T-helper 22 cell (primary cell): ENCODE data around the gene CORO2B.

ENCODE experiments used
- DNase-seq: peaks from one replicate; pipeline ENCODE4 v3.0.0-alpha.2; 2020; ENCODE audit warnings: low read depth

CORO2B gene

DNA sequence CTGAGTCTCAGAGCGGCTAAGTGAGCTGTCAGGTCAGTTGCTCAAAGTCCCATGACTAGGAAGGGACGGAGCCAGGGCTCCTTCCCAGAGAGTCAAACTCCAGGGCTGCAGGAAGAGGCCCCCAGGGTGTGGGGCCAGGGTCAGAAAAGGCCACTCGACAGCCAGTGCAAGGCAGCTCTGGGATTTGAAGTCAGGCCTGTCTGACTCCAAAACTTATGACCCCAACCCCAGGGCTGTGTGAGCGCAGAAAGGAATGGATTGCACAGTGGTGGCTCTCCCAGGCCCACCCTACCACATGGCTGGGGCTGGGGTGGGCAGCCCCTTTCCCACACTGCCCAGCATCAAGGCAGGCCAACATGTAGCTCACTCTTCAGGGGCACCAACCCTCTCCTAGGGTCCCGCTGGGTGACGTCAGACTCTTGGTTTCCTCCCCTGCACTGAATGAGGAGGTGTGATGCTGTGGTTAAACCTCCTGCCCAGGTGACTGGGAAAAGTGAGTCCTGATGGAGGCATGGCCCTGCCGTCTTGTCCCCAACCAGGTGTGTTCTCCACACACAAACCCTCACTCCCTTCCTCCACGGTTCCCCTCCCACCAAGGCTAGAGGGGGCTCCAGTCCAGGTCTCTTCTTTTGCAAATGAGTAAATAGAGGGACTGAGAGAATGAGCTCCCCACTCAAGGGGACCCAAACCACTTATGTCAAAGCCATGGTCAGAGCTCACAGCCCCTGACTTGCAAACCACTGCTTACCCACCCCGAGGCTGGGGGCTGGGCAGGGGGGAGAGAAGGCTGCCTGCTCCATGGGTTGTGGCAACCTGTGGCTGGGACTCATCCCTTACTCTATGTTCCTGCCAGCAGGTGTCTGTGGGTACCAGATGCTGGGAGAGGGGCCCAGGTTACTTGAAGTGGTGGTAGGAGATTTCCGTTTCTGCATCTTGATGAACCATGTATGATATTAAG, 23.8 kb upstream of the CORO2B start:
- DNase-seq, result no peak

DNA sequence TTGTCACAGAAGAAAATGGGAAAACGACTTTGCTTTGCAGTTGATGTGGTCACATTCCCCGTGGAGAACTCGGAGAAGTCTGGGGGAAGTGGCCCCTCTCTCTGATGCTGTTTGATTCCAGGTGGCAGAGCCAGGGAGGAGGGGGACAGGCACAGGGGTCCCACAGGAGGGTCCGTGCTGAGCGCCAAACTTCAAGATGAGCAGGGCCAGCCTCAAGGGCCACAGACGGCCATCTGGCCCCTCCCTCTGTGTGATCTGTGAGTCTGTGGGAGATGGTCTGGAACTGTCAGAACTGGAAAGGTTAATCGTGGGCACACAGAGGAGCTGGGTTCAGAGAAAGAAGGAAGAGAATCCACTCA, 23.1 kb upstream of the CORO2B start:
- no peak for DNase-seq

- no peak for DNase-seq
These were observed 22.4 kb upstream of the CORO2B start for GRCh38 chr15:68556139-68556990.

DNA sequence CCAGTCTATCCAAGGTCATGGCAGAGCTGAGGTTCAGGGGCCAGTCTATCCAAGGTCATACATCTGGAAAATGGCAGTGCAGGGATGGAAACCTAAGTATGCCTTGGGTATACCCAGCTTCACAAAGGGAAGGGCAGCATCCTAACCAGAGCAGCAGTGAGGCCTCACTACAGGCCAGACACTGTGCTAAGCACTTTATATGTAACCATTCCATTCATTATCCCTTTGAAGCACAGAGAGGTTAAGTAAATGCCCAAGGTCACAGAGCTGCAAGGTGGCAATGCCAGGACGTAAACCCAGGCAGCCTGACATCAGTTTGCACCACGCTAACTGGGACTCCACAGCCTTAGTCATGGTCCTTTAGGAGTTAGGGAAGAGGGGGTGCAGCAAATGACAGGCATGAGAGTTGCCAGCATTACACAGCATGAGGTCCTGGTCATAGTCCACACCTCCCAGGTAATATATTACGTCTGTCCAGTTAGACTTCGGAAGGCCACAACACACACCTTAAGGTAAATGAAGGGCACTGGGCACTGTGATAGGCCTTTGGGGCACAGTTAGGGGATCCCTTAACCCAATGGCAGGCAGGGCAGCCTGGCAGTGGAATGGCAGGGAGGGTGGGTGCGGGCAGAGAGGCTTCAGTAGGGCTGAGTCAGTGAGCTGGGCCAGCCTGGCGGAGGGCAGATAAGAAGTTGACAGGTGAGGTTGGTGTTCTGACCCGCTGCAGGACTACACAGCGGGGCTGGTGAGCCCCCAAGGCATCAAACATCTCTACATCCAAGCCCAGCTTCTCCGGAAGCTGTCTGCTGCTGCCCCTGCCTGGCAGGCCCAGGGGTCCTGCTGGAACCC, 21.1 kb upstream of the CORO2B start:
- DNase-seq, result no peak

- DNase-seq, result no peak
These were observed 20.2 kb upstream of the CORO2B start for GRCh38 chr15:68558318-68559305.

DNA sequence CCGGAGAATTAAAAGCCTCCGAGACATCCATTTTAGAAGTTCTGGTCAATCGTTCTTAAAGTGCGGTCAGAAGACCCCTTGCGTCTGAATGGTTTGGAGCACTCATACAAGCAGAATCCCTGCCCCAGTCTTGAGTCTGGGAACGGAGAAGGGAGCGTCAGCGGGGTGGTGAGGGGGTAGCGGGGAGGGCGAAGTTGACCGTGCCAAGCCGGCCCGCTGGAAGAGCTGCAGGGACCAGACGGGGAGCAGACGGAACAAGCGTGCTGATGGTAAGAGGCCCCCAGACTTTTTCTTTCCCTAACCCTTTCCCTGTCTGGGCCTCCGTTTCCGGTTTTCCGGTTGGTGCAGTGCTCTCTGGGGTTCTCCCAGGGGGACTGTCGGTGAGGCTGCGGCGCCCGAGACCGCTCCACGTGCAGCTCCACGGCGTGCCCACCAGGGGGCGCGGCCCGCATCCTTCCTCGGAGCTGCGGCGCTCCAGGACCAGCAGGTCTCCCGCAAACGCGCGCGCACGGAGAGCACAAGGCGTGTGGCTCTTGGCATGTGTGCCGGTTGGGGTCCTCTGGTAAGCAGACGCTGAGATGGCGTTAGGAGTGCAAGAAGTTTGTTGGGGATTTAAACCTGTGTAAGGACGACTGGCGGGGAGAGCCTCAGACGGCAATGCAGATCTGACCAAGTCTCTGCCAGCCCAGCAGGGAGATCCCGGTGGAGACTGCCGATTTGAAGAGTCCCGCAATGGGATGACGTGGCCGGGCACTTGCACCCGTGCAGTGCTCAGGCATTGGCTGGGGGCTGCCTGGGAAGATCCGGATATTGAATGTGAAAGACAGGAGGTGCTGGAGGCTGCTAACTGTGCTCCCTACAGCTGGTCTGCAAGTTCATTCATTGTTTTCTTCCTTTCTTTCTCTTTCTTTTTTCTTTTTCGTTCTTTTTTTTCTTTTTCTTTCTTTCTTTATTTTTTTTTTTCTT, 19.2 kb upstream of the CORO2B start:
- DNase-seq, result peak; percentile 18

DNA sequence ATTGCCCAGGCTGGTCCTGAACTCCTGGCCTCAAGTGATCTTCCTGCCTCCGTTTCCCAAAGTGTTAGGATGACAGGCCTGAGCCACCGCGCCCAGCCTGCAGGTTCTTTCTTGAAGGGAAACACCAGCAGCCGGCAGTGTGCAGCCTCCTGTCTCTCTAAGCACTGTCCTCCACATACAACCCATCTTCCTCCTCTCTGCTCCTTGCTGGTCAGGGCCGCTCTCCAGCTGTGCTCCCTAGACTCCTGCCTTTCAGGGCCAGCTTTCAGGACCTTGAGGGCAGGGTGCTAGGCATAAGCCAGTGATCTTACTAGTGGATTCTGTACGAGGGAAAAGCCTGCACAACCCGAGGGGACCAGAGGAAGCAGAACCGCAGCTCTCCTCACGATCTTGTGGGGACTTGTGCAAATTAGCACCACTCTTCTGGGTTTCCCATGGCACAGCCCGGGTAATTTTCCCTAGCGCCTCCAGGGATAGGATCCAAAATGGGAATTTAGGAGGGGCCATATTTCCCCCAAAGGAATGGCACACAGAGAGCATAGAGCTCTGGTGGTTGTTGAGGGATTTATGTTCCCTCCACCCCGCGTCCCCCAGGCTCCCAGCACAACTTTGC, 18.2 kb upstream of the CORO2B start:
- DNase-seq, result no peak

- DNase-seq, result no peak
These were observed 17.5 kb upstream of the CORO2B start for GRCh38 chr15:68561171-68561900.

DNA sequence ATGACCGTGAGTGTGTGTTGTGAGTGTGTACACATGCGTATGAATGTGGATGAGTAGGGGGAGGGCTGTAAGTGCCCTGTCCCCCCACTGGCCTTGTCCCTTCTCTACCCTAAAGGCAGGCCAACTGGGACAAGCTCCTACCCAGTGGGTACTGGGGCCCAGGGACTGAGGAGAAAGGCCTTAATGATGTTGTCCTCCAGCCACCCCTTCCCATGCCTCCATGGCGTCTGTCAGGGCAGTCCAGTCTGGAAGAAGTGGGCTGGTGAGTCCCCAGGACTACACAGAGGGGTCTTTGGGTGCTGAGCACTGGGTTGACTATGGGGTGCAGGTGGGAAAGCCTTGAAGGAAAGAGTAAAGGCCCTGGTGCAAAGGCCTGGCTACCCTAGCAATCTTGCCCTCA, 16.9 kb upstream of the CORO2B start:
- DNase-seq, result no peak

- no peak for DNase-seq
These were observed 14.6 kb upstream of the CORO2B start for GRCh38 chr15:68564173-68564572.

DNA sequence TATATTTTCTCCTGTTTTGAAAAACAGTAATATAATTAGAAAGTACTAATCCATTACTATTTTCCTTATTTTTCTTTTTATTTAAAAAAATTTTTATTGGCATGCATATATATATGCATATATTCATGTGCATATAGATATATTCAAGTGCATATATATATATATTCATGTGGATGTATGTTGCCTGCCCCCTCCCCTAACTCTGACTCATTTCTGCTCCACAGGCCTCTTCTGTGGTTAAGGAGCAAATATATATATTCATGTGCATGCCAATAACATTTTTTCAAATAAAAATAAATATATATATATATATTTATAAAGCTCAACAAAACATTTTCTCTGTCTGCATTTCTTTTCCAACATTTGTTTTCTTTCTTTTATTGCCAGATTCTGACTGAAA, 13.6 kb upstream of the CORO2B start:
- no peak for DNase-seq

- no peak for DNase-seq
These were observed 13.1 kb upstream of the CORO2B start for GRCh38 chr15:68565726-68566125.

DNA sequence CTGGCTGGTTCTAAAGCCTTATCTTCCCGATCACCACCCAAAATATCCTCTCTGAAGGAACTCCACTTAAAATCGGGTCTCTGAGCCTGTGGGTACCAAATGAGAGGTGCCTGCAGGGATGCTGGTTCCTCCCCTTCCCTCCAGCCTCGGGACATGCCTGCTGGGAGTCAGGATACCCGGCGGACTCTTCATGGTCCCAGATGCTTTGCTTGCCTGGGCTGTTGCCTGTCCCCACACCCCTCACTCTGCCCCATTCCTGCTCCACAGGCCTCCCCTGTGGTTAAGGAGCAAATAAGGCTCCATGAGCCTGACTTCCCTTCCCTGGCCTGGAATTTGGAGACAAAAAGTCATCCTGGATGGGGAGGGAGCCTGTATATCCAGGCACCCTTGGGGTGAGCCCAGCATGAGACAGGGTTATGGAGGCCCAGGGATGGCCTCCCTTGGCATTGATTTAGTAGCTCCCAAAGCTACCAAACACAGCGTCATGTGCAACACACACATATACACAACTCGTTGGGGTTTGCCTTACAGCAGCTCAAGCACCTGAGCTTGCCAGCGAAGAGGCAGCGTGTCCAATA, 12.3 kb upstream of the CORO2B start:
- no peak for DNase-seq

GRCh38 chr15:68567345-68567744, 11.4 kb upstream of the CORO2B start:
- no peak for DNase-seq

DNA sequence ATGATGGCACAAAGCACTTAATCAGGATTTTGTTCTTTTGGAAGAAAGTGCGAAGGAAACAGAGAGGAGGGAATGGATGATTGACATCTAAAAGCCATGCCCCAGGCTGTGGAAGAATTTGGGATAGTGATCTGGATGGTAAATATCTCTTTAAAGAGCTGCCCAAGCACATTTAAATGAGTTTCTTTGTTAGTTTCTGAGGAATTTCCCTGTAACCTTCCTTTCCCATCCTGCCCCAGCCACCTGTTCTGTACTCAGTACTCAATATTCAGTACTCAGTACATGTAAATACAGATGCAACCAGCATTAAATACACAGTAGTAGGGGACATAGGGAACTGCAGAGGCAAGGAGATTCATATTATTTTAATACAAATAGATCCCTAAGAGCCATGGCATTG, 7.8 kb upstream of the CORO2B start:
- no peak for DNase-seq

DNA sequence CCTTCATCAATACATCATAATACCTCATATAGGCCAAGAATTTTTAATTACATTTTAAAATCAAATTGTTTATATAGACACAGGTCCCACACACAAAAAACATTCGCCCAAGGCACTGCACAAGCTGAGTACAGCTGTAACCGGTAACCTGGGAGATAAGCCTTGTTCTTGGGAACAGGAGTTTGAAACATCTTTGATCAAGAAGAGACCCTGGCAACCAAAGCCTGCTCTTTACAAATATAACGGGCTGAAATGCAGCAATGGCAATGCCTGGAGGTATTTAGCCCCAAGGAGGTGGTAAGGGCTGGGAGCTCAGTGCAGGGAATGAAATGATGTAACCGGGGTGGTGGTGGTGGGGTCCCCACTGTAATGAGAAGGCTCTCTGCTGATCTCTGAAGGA, 7.2 kb upstream of the CORO2B start:
- DNase-seq, result no peak

GRCh38 chr15:68572309-68572708, 6.5 kb upstream of the CORO2B start:
- no peak for DNase-seq

DNA sequence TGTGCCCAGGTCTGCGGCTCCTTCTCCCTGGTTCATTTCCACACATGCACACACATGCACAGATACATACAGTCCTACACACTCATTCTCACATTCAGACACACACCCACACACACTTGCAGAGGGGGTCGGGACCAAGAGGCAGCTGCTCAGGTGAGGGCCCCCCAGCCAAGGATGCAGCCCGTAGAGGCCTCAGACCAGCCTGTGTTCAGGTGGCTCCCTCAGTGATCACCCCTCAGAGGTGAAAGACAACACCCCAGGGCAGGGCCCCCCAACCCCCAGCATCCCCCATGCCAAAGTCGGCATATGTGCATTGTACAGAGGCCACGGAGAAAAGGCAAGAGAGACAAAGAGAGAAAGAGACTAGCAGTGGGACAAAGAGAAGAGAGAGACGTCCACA, 5.9 kb upstream of the CORO2B start:
- no peak for DNase-seq
